Endothelial cell of umbilical vein (primary cell): ENCODE measurements around the gene RAD51B. TPM values are rescaled to one million over a fixed set of nuclear protein-coding genes. Genes with fewer than 3 reads are reported as not detected.

Source experiments
- BruUV-seq: library from RNA; stranded (reverse); fragments of 400-500 nt; replicated peaks from 2 replicates; lab custom pipeline; 2021; lab: Mats Ljungman, UMichigan
- CTCF ChIA-PET: fragments of 300-600, 350-600 bp; sonication (Branson Sonifier 250); formaldehyde crosslinking; loops from one replicate; lab custom pipeline; 2021; ENCODE audit warnings: antibody characterized with exemption, inconsistent platforms; lab: Charles Lee
- POLR2A ChIA-PET: fragments of 300-600, 350-600 bp; sonication (Branson Sonifier 250); formaldehyde crosslinking; loops from one replicate; lab custom pipeline; 2021; ENCODE audit warnings: antibody characterized with exemption, inconsistent platforms; lab: Charles Lee
- DNase-seq: peaks from one replicate; pipeline ENCODE4 v3.0.0-alpha.2; 2011; ENCODE audit warnings: low read depth, low spot score
- FAIRE-seq: peaks from 2 replicates; lab custom pipeline; 2011; peaks lifted over from hg19 to GRCh38; lab: Jason Lieb, UNC
- H2AFZ ChIP-seq: 2 replicates; pipeline ENCODE4 v1.6.0; 2012; ENCODE audit warnings: low read depth, low read length, control low read depth, inconsistent platforms
- H3K27ac ChIP-seq: 2 replicates; pipeline ENCODE4 v1.5.1; 2011; ENCODE audit warnings: low read depth, mild to moderate bottlenecking, control low read depth, low read length, moderate library complexity; ENCODE audit not compliant: insufficient read depth
- H3K27me3 ChIP-seq, 2 experiments: 2 replicates each; pipeline versions ENCODE4 v1.6.0 to v1.6.1; 2011; ENCODE audit warnings: low read length in 2 of 2, mixed read lengths in 1 of 2; ENCODE audit not compliant: control insufficient read depth in 2 of 2, insufficient read depth in 2 of 2
- H3K36me3 ChIP-seq, 2 experiments: 2 replicates in 1 of 2; 3 replicates in 1 of 2; pipeline ENCODE4 v1.5.1; 2011; ENCODE audit warnings: low read length in 2 of 2, mild to moderate bottlenecking in 1 of 2, moderate library complexity in 1 of 2; ENCODE audit not compliant: control insufficient read depth in 2 of 2, insufficient read depth in 2 of 2; ENCODE audit errors: extremely low read depth in 1 of 2
- H3K4me1 ChIP-seq: 3 replicates; pipeline ENCODE4 v1.5.1; 2011; ENCODE audit warnings: mild to moderate bottlenecking, low read length; ENCODE audit not compliant: control insufficient read depth, insufficient read depth; ENCODE audit errors: extremely low read depth
- H3K4me2 ChIP-seq: 2 replicates; pipeline ENCODE4 v1.6.1; 2011; ENCODE audit warnings: low read length, control low read depth, mixed read lengths; ENCODE audit not compliant: insufficient read depth
- H3K4me3 ChIP-seq, 3 experiments: fragments of 200-600 bp in 1 of 3; sonication (generic), shearing (Covaris generic) in 1 of 3; replicated peaks in 1 of 3; 2 replicates each; pipeline ENCODE4 v1.5.1; 2011 to 2016; ENCODE audit warnings: control low read depth in 3 of 3, low read length in 3 of 3, mild to moderate bottlenecking in 2 of 3, inconsistent platforms in 1 of 3, low read depth in 1 of 3, moderate library complexity in 1 of 3; ENCODE audit not compliant: insufficient read depth in 1 of 3
- H3K79me2 ChIP-seq: 2 replicates; pipeline ENCODE4 v1.6.0; 2012; ENCODE audit warnings: low read length, inconsistent platforms; ENCODE audit not compliant: control insufficient read depth, insufficient read depth
- H3K9ac ChIP-seq: replicated peaks from 2 replicates; pipeline ENCODE3; 2011; ENCODE audit warnings: low read length, control low read depth; ENCODE audit not compliant: insufficient read depth; ENCODE audit errors: extremely low read depth
- H3K9me1 ChIP-seq: replicated peaks from 3 replicates; pipeline ENCODE4 v1.6.0; 2011; ENCODE audit warnings: mild to moderate bottlenecking, low read length; ENCODE audit not compliant: control insufficient read depth, insufficient read depth; ENCODE audit errors: extremely low read depth
- H3K9me3 ChIP-seq: replicated peaks from 2 replicates; pipeline ENCODE4 v1.5.1; 2012; ENCODE audit warnings: low read length, inconsistent platforms; ENCODE audit not compliant: control insufficient read depth, insufficient read depth
- H4K20me1 ChIP-seq: replicated peaks from 2 replicates; pipeline ENCODE3; 2011; ENCODE audit warnings: mild to moderate bottlenecking, low read length; ENCODE audit not compliant: control insufficient read depth, insufficient read depth; ENCODE audit errors: extremely low read depth
- EZH2 ChIP-seq: IDR thresholded peaks from 2 replicates; pipeline ENCODE4 v1.6.1; 2012; ENCODE audit warnings: borderline replicate concordance, low read depth, mild to moderate bottlenecking, moderate library complexity, low read length, inconsistent platforms; ENCODE audit not compliant: severe bottlenecking
- FOS ChIP-seq: IDR thresholded peaks from 2 replicates; pipeline ENCODE4 v1.6.1; 2011; ENCODE audit warnings: mild to moderate bottlenecking, low read length, moderate library complexity, borderline replicate concordance; ENCODE audit not compliant: insufficient read depth
- GATA2 ChIP-seq: IDR thresholded peaks from 2 replicates; pipeline ENCODE4 v1.7.0; 2011; ENCODE audit warnings: low read depth, mild to moderate bottlenecking, moderate library complexity, mixed read lengths, low read length; ENCODE audit not compliant: insufficient read length, insufficient read depth
- JUN ChIP-seq: IDR thresholded peaks from 2 replicates; pipeline ENCODE4 v1.6.1; 2011; ENCODE audit warnings: borderline replicate concordance, low read depth; ENCODE audit not compliant: insufficient read length, insufficient read depth
- MYC ChIP-seq: IDR thresholded peaks from one replicate; pipeline ENCODE4 v1.6.1; 2011; ENCODE audit warnings: mild to moderate bottlenecking, low read depth, low read length
- POLR2A ChIP-seq: IDR thresholded peaks from 2 replicates; pipeline ENCODE4 v1.6.1; 2012; ENCODE audit warnings: low read depth, mild to moderate bottlenecking, control low read depth, low read length
- POLR2AphosphoS5 ChIP-seq: IDR thresholded peaks from 2 replicates; pipeline ENCODE4 v1.6.1; 2012; ENCODE audit warnings: low read depth, mild to moderate bottlenecking, control low read depth, low read length, moderate library complexity; ENCODE audit not compliant: insufficient read depth
- dilution Hi-C: fragments of 300-500 bp; cut with MboI; formaldehyde crosslinking; loops from one replicate; pipeline ENCODE4 v1.15.0; 2019; ENCODE audit warnings: low sequenced_read_pairs; ENCODE audit not compliant: extremely low pct_ligation_motif_present
- intact Hi-C: fragments of 100-400 bp; cut with micrococcal nuclease; formaldehyde crosslinking; loops from one replicate; pipeline ENCODE4 v1.10.0; 2022
- polyA plus RNA-seq, 4 experiments: library from polyadenylated mRNA; depleted of rRNA in 3 of 4; stranded (reverse) in 3 of 4; unstranded in 1 of 4; fragments of >200 nt; gene quantifications; 2 replicates each; pipeline versions ENCODE4 v1.2.1 to v1.2.3, GENCODE V29; 2011 to 2012; ENCODE audit warnings: missing spikeins in 1 of 4
- total RNA-seq: library from RNA; stranded (reverse); gene quantifications from 2 replicates; pipeline ENCODE4 v1.2.3, GENCODE V29; 2021
- TF ChIP-seq, protein P1 (sequence below), 2 donors: IDR thresholded peaks; 1 replicate in 1 of 2; 2 replicates in 1 of 2; pipeline ENCODE4 v1.5.1; 2011; ENCODE audit warnings: low read length in 2 of 2, mild to moderate bottlenecking in 2 of 2, moderate library complexity in 2 of 2, control low read depth in 1 of 2, inconsistent platforms in 1 of 2, low read depth in 1 of 2; ENCODE audit not compliant: insufficient read depth in 1 of 2; ENCODE audit errors: extremely low read depth in 1 of 2
- TF ChIP-seq, protein P2 (sequence below): IDR thresholded peaks from 2 replicates; pipeline ENCODE4 v1.6.1; 2011; ENCODE audit not compliant: insufficient read depth, insufficient read length

RAD51B gene
- total and polyA plus RNA-seq, 2 donors (not counting 3 experiments of a cell fraction or from before 2014, with no cell fraction given), result 3.9 to 19.0 TPM

DNA sequence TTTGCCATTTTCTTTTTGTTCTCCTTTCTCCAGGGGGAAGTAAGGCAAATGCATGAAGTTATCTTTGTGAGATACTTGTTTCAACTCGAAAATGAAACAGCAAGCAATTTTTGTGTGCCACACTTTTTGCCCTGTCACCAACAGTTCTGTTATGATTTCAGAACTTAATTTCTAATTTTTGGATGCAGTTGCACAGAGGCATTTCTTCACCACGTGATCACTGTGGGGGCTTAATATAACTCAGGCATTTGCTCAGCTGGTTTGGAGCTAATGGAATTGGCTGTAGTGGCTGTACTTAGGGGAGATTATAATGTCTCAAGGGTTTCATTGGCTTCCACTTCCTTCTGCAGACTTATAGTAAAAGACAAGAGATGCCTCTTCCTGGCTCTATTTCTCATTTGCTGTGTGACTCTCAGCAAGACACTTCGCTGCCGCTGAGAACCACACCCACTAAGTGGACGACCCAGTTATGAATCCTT is 452.4 kb downstream of the RAD51B start:
- Histone ChIP-seq H3K36me3 (no peaks in the 10 kb centered on the region), H3K4me3 (no peak overlapping the region), H4K20me1 (no peaks in the 10 kb centered on the region), H3K27ac (no peak overlapping the region), H3K27me3 (no peaks in the 10 kb centered on the region), H3K9me1 (no peaks in the 10 kb centered on the region), H3K4me2 (no peak overlapping the region), H3K4me1 (peaks cover 8% of the 10 kb centered on the region), H3K9ac (no peak overlapping the region), H3K9me3 (no peaks in the 10 kb centered on the region), H2AFZ (no peak overlapping the region), H3K79me2 (no peaks in the 10 kb centered on the region)
- TF ChIP-seq JUN, result no peak
- POLR2A ChIA-PET, result no interaction called here
- DNase-seq, result no peak
- dilution Hi-C loops (no loop called here), intact Hi-C loops (no loop called here)
- no peak for FAIRE-seq
- no TSS peak for BruUV-seq
- CTCF ChIA-PET, result no interaction called here

DNA sequence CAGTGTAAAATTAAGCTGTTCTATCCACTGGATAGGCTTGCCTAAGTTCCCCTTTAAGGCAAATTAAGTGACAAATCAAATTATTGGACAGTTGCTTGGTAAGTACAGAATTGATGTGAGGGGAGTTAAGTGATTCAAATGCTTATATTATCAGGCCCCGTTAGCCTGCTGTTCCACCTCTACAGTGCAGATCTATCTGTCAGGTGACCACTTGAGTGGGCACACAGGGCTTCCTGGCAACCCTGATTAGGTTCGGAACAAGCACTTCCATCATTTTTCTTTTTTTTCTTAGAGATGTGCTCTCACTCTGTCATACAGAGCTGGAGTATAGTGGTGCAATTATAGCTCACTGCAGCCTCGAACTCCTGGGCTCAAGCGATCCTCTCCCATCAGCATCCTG is 453.8 kb downstream of the RAD51B start:
- FAIRE-seq, result no peak
- POLR2A ChIA-PET, result no interaction called here

More for the DNA sequence above, 453.8 kb downstream of the RAD51B start:
- no peaks in the 10 kb centered on the region for H4K20me1 ChIP-seq
- H3K27me3 ChIP-seq, result no peaks in the 10 kb centered on the region
- no peak for DNase-seq
- dilution Hi-C loops (no loop called here), intact Hi-C loops (no loop called here)
- H3K4me2 ChIP-seq, result no peak overlapping the region
- H3K27ac ChIP-seq, result no peak overlapping the region
- TF ChIP-seq FOS, result no peak
- no peak for TF ChIP-seq MYC
- TF ChIP-seq EZH2, result no peak
- TF ChIP-seq POLR2A, result no peak
- TF ChIP-seq JUN, result no peak
- no peak for TF ChIP-seq POLR2AphosphoS5
- no peak for TF ChIP-seq GATA2
- TF ChIP-seq, protein P1, sequence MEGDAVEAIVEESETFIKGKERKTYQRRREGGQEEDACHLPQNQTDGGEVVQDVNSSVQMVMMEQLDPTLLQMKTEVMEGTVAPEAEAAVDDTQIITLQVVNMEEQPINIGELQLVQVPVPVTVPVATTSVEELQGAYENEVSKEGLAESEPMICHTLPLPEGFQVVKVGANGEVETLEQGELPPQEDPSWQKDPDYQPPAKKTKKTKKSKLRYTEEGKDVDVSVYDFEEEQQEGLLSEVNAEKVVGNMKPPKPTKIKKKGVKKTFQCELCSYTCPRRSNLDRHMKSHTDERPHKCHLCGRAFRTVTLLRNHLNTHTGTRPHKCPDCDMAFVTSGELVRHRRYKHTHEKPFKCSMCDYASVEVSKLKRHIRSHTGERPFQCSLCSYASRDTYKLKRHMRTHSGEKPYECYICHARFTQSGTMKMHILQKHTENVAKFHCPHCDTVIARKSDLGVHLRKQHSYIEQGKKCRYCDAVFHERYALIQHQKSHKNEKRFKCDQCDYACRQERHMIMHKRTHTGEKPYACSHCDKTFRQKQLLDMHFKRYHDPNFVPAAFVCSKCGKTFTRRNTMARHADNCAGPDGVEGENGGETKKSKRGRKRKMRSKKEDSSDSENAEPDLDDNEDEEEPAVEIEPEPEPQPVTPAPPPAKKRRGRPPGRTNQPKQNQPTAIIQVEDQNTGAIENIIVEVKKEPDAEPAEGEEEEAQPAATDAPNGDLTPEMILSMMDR (IDR thresholded peaks at IDR 0.05; ENCODE audit: extremely low read depth in 1 of 2, insufficient read depth in 1 of 2, low read depth in 1 of 2, low read length in 2 of 2), result no peak
- TF ChIP-seq, protein P2, sequence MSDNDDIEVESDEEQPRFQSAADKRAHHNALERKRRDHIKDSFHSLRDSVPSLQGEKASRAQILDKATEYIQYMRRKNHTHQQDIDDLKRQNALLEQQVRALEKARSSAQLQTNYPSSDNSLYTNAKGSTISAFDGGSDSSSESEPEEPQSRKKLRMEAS, result no peak
- BruUV-seq, result no TSS peak
- H3K4me3 ChIP-seq, result no peak overlapping the region
- no peaks in the 10 kb centered on the region for H3K79me2 ChIP-seq
- H2AFZ ChIP-seq, result no peak overlapping the region
- no peaks in the 10 kb centered on the region for H3K9me1 ChIP-seq
- peaks cover 8% of the 10 kb centered on the region for H3K4me1 ChIP-seq
- no peak overlapping the region for H3K9ac ChIP-seq
- H3K9me3 ChIP-seq, result no peaks in the 10 kb centered on the region
- H3K36me3 ChIP-seq, result no peaks in the 10 kb centered on the region
- CTCF ChIA-PET, result no interaction called here
